ENCODE results near the gene ARNT2. TPM values are rescaled to one million over a fixed set of nuclear protein-coding genes. Genes with fewer than 3 reads are reported as not detected.

The ARNT2 gene
- polyA plus RNA-seq, 1 of the 3 experiments (the other 2 are of a cell fraction) = 17.0 TPM

GRCh38 chr15:80531388-80531787 is 127.2 kb downstream of the ARNT2 start:
- TF ChIP-seq TAF1 (IDR thresholded peaks at IDR 0.05; ENCODE audit: borderline replicate concordance, low read depth, low read length) = no peak
- no peak for TF ChIP-seq FOSL2 (IDR thresholded peaks at IDR 0.05; ENCODE audit: borderline replicate concordance, low read depth)
- TF ChIP-seq EZH2phosphoT487 (IDR thresholded peaks at IDR 0.05; ENCODE audit: borderline replicate concordance, low read depth) = no peak
- no peak for TF ChIP-seq MXI1 (IDR thresholded peaks at IDR 0.05; ENCODE audit: low read depth, low read length)
- TF ChIP-seq PBX3 (IDR thresholded peaks at IDR 0.05) = no peak
- no peak for TF ChIP-seq GABPA (IDR thresholded peaks at IDR 0.05; ENCODE audit: low read depth)
- no peak for TF ChIP-seq GATA2 (CRISPR knock-in tag; IDR thresholded peaks at IDR 0.05)
- no peak for TF ChIP-seq ELF1 (IDR thresholded peaks at IDR 0.05)
- TF ChIP-seq RAD21 (IDR thresholded peaks at IDR 0.05; ENCODE audit: low read length) = no peak
- TF ChIP-seq RXRA (IDR thresholded peaks at IDR 0.05; ENCODE audit: borderline replicate concordance, low read depth) = no peak
- no peak for TF ChIP-seq CTCF (IDR thresholded peaks at IDR 0.05)
- no peak for TF ChIP-seq FOXJ3 (CRISPR knock-in tag; IDR thresholded peaks at IDR 0.05)
- no peak for TF ChIP-seq POLR2AphosphoS5 (IDR thresholded peaks at IDR 0.05; ENCODE audit: low read depth, low read length)
- Histone ChIP-seq H3K4me2 (no peak overlapping the region), H3K27ac (ENCODE audit: low read depth in 2 of 2, low read length in 1 of 2) (no peak overlapping the region), H2AFZ (ENCODE audit: low read depth) (no peak overlapping the region), H3K9me3 (no peaks in the 10 kb centered on the region), H4K20me1 (ENCODE audit: insufficient read depth) (no peaks in the 10 kb centered on the region), H3K9me2 (no peaks in the 10 kb centered on the region), H3K36me3 (replicated peaks in 1 of 2; ENCODE audit: control insufficient read depth in 1 of 2, insufficient read depth in 2 of 2, low read length in 1 of 2) (peaks cover 0 to 14% of the 10 kb centered on the region in 2 experiments), H3K4me1 (ENCODE audit: control insufficient read depth in 1 of 2, insufficient read depth in 2 of 2, low read depth in 1 of 2, low read length in 1 of 2) (no peaks in the 10 kb centered on the region), H3K4me3 (ENCODE audit: low read depth in 2 of 2, low read length in 1 of 2) (no peak overlapping the region), H3K27me3 (ENCODE audit: insufficient read depth) (no peaks in the 10 kb centered on the region), H3K79me2 (ENCODE audit: insufficient read depth) (no peaks in the 10 kb centered on the region), H3K9ac (no peak overlapping the region), H3F3A (replicated peaks; ENCODE audit: insufficient read depth) (no peaks in the 10 kb centered on the region)
- DNase-seq = no peak
- WGBS (ENCODE audit: low lambda C conversion rate) = 96% methylated on average over 3 of the region's 3 CpGs
- ChIA-PET CTCF (interaction anchor here (1.0 to 1.3 kb wide), 3 partner anchors 36 to 735 kb away, joined by 3 to 4 read pairs (median 4); partner anchors contain the start of gene CEMIP), POLR2A (no interaction called here)

- Histone ChIP-seq H3F3A (replicated peaks; ENCODE audit: insufficient read depth) (no peaks in the 10 kb centered on the region), H3K4me1 (ENCODE audit: control insufficient read depth in 1 of 2, insufficient read depth in 2 of 2, low read depth in 1 of 2, low read length in 1 of 2) (no peaks in the 10 kb centered on the region), H3K27me3 (ENCODE audit: insufficient read depth) (no peaks in the 10 kb centered on the region), H3K9me2 (no peaks in the 10 kb centered on the region), H4K20me1 (ENCODE audit: insufficient read depth) (no peaks in the 10 kb centered on the region), H3K9me3 (no peaks in the 10 kb centered on the region), H3K9ac (no peak overlapping the region), H3K27ac (ENCODE audit: low read depth in 2 of 2, low read length in 1 of 2) (no peak overlapping the region), H3K79me2 (ENCODE audit: insufficient read depth) (no peaks in the 10 kb centered on the region), H3K36me3 (replicated peaks in 1 of 2; ENCODE audit: control insufficient read depth in 1 of 2, insufficient read depth in 2 of 2, low read length in 1 of 2) (peaks cover 0 to 14% of the 10 kb centered on the region in 2 experiments), H3K4me2 (no peak overlapping the region), H3K4me3 (ENCODE audit: low read depth in 2 of 2, low read length in 1 of 2) (no peak overlapping the region), H2AFZ (ENCODE audit: low read depth) (no peak overlapping the region)
- POLR2A ChIA-PET = no interaction called here
- CTCF ChIA-PET = interaction anchor here (1.0 to 1.3 kb wide), 3 partner anchors 36 to 734 kb away, joined by 3 to 4 read pairs (median 4); partner anchors contain the start of gene CEMIP
- 92% methylated on average over 7 of the region's 7 CpGs for WGBS (ENCODE audit: low lambda C conversion rate)
- DNase-seq = no peak
- TF ChIP-seq EZH2phosphoT487 (IDR thresholded peaks at IDR 0.05; ENCODE audit: borderline replicate concordance, low read depth) (no peak), ELF1 (IDR thresholded peaks at IDR 0.05) (no peak), USF1 (IDR thresholded peaks at IDR 0.05; ENCODE audit: borderline replicate concordance, low read depth) (no peak), FOSL2 (IDR thresholded peaks at IDR 0.05; ENCODE audit: borderline replicate concordance, low read depth) (no peak), FOXM1 (IDR thresholded peaks at IDR 0.05; ENCODE audit: low read depth) (no peak), USF2 (IDR thresholded peaks at IDR 0.05; ENCODE audit: borderline replicate concordance, low read depth, low read length) (no peak), POLR2AphosphoS5 (IDR thresholded peaks at IDR 0.05; ENCODE audit: low read depth, low read length) (no peak), MAX (IDR thresholded peaks at IDR 0.05; ENCODE audit: low read depth) (no peak), CHD2 (IDR thresholded peaks at IDR 0.05; ENCODE audit: low read length, partially characterized antibody) (no peak), PBX3 (IDR thresholded peaks at IDR 0.05) (no peak), GABPA (IDR thresholded peaks at IDR 0.05; ENCODE audit: low read depth) (no peak), EP300 (IDR thresholded peaks at IDR 0.05; ENCODE audit: borderline replicate concordance in 1 of 2, low read depth in 1 of 2, low read length in 1 of 2) (no peak), RAD21 (IDR thresholded peaks at IDR 0.05; ENCODE audit: low read length) (no peak), SIN3A (IDR thresholded peaks at IDR 0.05; ENCODE audit: borderline replicate concordance, low read depth, low read length) (no peak), SMC3 (IDR thresholded peaks at IDR 0.05; ENCODE audit: low read depth, low read length) (no peak)
Observed at GRCh38 chr15:80531796-80532195, 127.6 kb downstream of the ARNT2 start.
